Prostate gland (tissue), 2 donors: ENCODE measurements around the gene FBXO3. TPM values are rescaled to one million over a fixed set of nuclear protein-coding genes. Genes with fewer than 3 reads are reported as not detected.

Experiments used
- DNase-seq: peaks from one replicate; pipeline ENCODE4 v3.0.0-alpha.2; 2019; ENCODE audit warnings: low spot score
- H3K27ac ChIP-seq, 2 donors: fragments of 200-600 bp; sonication (generic); 2 replicates each; pipeline ENCODE4 v1.5.1; 2017 to 2019
- H3K27me3 ChIP-seq: fragments of 200-600 bp; sonication (generic); replicated peaks from 2 replicates; pipeline ENCODE4 v1.5.1; 2019; ENCODE audit not compliant: insufficient read depth
- H3K36me3 ChIP-seq, 2 donors: fragments of 200-600 bp; sonication (generic); 1 replicate in 1 of 2; 2 replicates in 1 of 2; pipeline versions ENCODE4 v1.5.1 to v1.8.1; 2017 to 2019
- H3K4me1 ChIP-seq: fragments of 200-600 bp; sonication (generic); replicated peaks from 2 replicates; pipeline ENCODE4 v1.5.1; 2019
- H3K4me3 ChIP-seq, 2 donors: fragments of 200-600 bp; sonication (generic); 2 replicates each; pipeline ENCODE4 v1.5.1; 2017 to 2019
- H3K9me3 ChIP-seq: fragments of 200-600 bp; sonication (generic); 2 replicates; pipeline ENCODE4 v1.5.1; 2017
- CTCF ChIP-seq, 4 experiments: fragments of 200-600 bp in 2 of 4; fragments of 450-650 bp in 2 of 4; sonication (generic) in 2 of 4; IDR thresholded peaks; 1 replicate in 3 of 4; 2 replicates in 1 of 4; pipeline ENCODE4 v1.5.1; 2016 to 2019; ENCODE audit warnings: antibody characterized with exemption in 4 of 4, mild to moderate bottlenecking in 2 of 4, moderate library complexity in 2 of 4
- POLR2A ChIP-seq: fragments of 450-650 bp; IDR thresholded peaks from one replicate; pipeline ENCODE4 v1.6.1; 2016; ENCODE audit warnings: antibody characterized with exemption, mild to moderate bottlenecking
- POLR2AphosphoS5 ChIP-seq: sonication (generic); formaldehyde crosslinking; IDR thresholded peaks from one replicate; pipeline ENCODE4 v1.6.1; 2017; ENCODE audit warnings: antibody characterized with exemption
- WGBS: methylation state at CpG from one replicate; pipeline ENCODE4 v1.1.5; 2018; 5-methylcytosine and 5-hydroxymethylcytosine counted together
- intact Hi-C: fragments of 100-400 bp; cut with DNase I; formaldehyde crosslinking; loops from one replicate; pipeline ENCODE4 v1.14.2; 2022
- total RNA-seq, 2 donors: library from RNA; depleted of rRNA; stranded (reverse); fragments of >200 nt; gene quantifications; one replicate each; pipeline ENCODE4 v1.1.0, GENCODE V29; 2016

The FBXO3 gene
- total RNA-seq, 2 donors from 2014 or later = 24.5 to 45.0 TPM

GRCh38 chr11:33772870-33773269 is 1.4 kb downstream of the FBXO3 start:
- Histone ChIP-seq H3K4me3 (no peak overlapping the region), H3K4me1 (no peaks in the 10 kb centered on the region), H3K27me3 (no peaks in the 10 kb centered on the region), H3K36me3 (no peaks in the 10 kb centered on the region), H3K27ac (no peak overlapping the region), H3K9me3 (no peaks in the 10 kb centered on the region)
- no peak for DNase-seq
- WGBS = 81% methylated on average over 1 of the region's 1 CpG
- intact Hi-C loops = no loop called here
- no peak for TF ChIP-seq CTCF (IDR thresholded peaks at IDR 0.05)
- TF ChIP-seq POLR2AphosphoS5 = no peak
- TF ChIP-seq POLR2A = no peak

- 82% methylated on average over 4 of the region's 4 CpGs for WGBS
- no peaks in the 10 kb centered on the region for H3K4me1 ChIP-seq
- no peak overlapping the region for H3K4me3 ChIP-seq
- no peak for DNase-seq
- H3K27me3 ChIP-seq = no peaks in the 10 kb centered on the region
- H3K36me3 ChIP-seq = no peaks in the 10 kb centered on the region
- TF ChIP-seq POLR2A (no peak), POLR2AphosphoS5 (no peak), CTCF (IDR thresholded peaks at IDR 0.05) (no peak)
- H3K9me3 ChIP-seq = no peaks in the 10 kb centered on the region
- no peak overlapping the region for H3K27ac ChIP-seq
- intact Hi-C loops = no loop called here
Observed at GRCh38 chr11:33772300-33772699, 2.0 kb downstream of the FBXO3 start.

GRCh38 chr11:33770236-33770635 is 4.1 kb downstream of the FBXO3 start:
- Histone ChIP-seq H3K9me3 (no peaks in the 10 kb centered on the region), H3K27ac (no peak overlapping the region), H3K27me3 (no peaks in the 10 kb centered on the region), H3K36me3 (no peaks in the 10 kb centered on the region), H3K4me3 (no peak overlapping the region), H3K4me1 (no peaks in the 10 kb centered on the region)
- 48% methylated on average over 2 of the region's 2 CpGs for WGBS
- no peak for TF ChIP-seq CTCF (IDR thresholded peaks at IDR 0.05)
- no peak for TF ChIP-seq POLR2A
- TF ChIP-seq POLR2AphosphoS5 = no peak
- intact Hi-C loops = no loop called here
- no peak for DNase-seq

GRCh38 chr11:33769542-33769941 is 4.8 kb downstream of the FBXO3 start:
- no peak overlapping the region for H3K27ac ChIP-seq
- H3K9me3 ChIP-seq = no peaks in the 10 kb centered on the region
- DNase-seq = no peak
- WGBS = 82% methylated on average over 4 of the region's 4 CpGs
- no peak for TF ChIP-seq POLR2A
- no peak for TF ChIP-seq POLR2AphosphoS5
- TF ChIP-seq CTCF (IDR thresholded peaks at IDR 0.05) = no peak
- no peaks in the 10 kb centered on the region for H3K27me3 ChIP-seq
- no peak overlapping the region for H3K4me3 ChIP-seq
- intact Hi-C loops = no loop called here
- H3K36me3 ChIP-seq = no peaks in the 10 kb centered on the region
- no peaks in the 10 kb centered on the region for H3K4me1 ChIP-seq

GRCh38 chr11:33767624-33768023 is 6.7 kb downstream of the FBXO3 start:
- Histone ChIP-seq H3K36me3 (no peaks in the 10 kb centered on the region), H3K9me3 (no peaks in the 10 kb centered on the region), H3K27ac (no peak overlapping the region), H3K4me1 (no peaks in the 10 kb centered on the region), H3K27me3 (no peaks in the 10 kb centered on the region), H3K4me3 (no peak overlapping the region)
- TF ChIP-seq CTCF (IDR thresholded peaks at IDR 0.05) (no peak), POLR2A (no peak), POLR2AphosphoS5 (no peak)
- 91% methylated on average over 4 of the region's 4 CpGs for WGBS
- DNase-seq = no peak
- intact Hi-C loops = no loop called here
